HG02588 (cell line): Measurements from ENCODE around the gene MAN1B1.
A peak's percentile ranks its signal among the peaks of the same experiment; 100 is the strongest.
"Not testable (repeated sequence)": the region's sequence is repeated elsewhere in the genome, so short reads cannot be mapped to it uniquely, and the experiment has no call there.

Experiments
- ATAC-seq: cut with Tn5 transposase; IDR thresholded peaks from one replicate; pipeline ENCODE4 v1.9.1; 2021; ENCODE audit warnings: mild to moderate bottlenecking, moderate library complexity; ENCODE audit not compliant: unreplicated experiment

The MAN1B1 gene

DNA sequence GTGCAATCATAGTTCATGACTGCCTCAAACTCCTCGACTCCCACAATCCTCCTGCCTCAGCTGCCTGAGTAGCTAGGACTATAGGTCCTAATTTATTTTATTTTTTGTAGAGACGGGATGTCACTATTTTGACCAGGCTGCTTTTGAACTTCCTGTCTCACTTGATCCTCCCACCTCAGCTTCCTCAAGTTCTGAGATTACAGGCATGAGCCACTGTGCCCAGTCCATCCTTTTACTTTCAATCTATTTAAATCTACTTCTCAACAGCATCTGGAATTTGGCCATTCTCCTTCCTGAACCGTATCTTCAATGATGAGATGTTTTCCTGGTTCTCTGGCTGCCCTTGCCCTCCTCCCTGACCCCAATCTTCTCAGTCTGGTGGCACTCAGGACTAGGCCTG lies 40.0 kb downstream of the MAN1B1 start:
- no peak for ATAC-seq

DNA sequence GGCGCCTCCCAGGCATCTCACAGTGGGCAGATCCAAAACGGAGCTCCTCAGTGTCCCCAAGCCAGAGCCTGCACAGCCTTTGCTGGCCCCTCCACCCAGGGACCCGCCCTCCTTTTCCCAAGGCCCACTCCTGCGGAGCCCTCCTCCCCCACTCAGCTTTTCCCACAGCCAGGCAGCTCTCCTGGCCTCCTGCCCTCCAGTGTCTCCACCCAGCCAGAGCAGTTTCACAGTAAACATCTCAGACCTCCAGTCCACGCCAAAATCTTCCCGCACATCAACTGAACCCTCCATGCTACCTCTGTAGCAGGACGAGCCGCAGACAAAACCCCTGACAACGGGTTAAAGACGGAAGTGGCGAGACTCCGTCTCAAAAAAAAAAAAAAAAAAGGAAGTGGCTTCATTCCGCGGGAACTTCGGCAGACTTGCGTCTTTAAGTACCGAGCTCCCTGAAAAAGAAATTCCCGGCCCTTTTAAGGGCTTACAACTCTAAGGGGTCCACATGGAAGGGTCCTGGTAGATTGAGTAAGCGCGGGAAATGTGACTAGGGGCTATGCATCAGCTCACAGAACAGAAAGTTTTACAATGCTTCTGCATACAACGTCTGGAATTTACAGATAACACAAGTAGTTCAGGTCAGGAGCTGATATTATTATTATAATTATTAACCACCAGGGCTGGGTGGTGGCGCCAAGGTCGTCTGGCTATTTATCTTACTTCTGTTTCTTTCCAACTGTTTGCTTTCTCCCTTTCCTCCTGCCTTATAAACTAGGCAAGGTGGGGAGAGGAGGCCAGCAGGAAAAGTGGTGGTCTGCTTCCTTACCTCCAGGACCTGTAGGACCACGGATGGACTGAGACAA lies 40.7 kb downstream of the MAN1B1 start:
- no peak for ATAC-seq

DNA sequence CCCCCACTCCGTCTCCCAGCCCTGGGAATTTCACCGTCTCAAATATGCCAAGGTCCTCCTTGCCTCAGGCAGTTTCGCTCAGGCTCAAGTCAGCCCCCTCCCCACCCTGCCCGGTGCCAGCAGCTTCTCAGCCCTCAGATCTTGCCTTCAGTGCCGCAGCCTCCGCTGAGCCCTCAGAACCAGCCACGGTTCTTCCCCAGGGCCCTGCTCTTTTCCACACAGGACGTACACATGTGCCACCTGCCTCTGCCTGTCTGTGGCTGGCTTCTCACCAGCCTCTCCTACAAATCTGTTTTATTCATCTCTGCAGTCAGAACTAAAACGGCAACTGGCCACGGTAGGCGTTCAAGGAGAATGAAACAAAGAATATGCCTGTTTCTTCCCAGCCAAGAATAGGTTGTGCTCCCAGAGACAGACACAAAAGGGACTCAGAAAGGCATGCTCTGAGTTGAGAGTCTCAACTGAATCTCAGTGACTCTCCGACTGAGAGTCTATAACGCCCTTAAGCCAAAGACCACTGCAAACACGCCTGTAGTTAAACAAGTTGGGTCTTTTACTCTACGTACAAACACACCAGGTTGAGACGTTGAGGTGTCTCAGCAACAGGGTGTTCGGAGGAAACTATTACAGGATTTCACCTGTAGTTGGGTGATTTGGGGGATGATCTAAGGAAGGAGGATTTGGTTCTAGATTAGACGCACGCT lies 41.5 kb downstream of the MAN1B1 start:
- no peak for ATAC-seq

DNA sequence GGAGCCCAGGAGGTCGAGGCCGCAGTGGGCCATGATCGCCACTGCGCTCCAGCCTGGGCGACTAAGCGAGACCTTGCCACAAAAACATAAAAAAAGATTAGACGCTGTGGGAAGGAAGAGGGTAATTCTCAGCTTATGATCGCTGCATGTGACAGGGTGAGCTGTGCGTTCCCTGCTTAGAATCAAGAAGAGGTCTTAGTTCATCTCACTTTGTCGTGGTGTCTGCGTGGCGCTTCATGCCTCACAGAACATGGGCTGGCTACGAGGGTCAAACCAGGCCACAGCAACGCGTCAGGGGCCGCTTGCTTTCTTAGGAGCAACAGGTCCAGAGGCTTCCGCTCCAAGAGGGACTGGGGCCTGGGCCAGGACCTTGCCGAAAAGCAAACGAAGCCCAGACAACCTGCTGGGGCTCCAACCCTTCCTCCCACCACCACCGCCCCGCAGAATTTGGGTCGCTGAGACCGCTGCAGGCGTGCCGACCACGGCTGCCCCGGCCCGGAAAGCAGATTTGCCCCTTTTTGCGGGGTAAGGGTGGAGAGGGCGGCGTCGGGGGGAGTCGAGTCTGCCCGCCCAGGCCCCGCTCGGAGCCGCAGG lies 42.2 kb downstream of the MAN1B1 start:
- peak; percentile 2 for ATAC-seq

DNA sequence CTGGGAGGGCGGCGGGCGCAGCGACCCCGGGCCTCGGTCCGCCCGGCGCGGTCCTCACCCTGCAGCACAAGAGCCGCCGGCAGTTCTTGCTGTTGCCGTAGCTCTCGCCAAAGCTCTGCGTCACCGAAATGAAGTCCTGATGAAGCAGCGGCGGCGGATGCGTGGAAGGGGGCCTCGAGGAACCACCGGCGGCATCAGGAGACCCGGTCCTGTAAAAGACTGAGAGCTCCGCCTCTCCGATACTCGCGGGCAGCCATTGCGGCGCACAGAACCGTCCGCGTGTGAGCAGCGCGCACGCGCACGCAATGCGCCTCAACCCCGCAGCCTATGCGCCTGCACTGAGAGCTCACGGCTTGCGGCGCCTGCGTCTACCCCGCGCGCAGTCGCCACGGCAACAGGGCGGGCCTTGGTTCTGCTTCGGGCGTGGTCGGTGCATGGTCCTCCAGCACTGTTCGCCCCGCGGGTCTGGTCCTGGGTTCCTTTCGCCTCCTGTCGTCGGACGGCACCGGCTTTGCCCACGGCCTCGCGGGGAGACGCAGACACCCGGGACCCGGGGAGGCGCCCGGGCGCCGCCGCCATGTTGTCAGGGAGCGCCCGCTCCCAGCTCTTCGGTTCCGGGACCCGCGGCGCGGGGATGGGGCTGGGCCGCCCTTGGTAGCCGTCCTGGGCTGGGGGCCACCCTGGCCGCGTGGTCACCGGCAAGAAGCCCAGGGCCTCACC lies 42.8 kb downstream of the MAN1B1 start:
- ATAC-seq: peak; percentile 85

DNA sequence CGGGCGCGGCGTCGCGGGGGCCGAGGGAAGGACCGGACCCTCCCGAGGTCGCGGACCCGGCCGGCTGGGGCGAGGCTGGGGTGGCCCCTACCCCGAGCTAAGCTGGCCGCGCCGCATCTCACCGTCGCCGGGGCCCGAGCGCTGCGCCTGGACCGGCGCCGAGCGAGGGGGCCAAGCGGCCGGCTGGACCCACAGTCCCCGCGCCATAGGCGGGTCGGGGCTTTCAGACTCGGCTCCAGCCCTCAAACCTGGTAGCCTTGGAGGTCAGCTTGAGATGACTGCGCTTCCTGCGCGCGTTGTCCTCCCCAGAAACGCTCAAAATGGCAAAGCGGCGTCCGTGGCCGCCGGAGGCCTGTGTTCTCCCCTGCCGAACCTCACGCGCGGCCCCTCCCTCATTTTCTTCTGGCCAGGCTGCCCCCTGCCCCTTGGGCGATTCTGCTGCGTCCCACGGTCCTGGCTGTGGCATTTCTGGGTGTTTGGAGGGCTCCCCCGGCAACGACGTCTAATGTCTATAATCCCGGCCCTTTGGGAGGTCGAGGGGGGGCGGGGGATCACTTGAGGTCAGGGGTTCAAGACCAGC lies 43.5 kb downstream of the MAN1B1 start:
- no peak for ATAC-seq

DNA sequence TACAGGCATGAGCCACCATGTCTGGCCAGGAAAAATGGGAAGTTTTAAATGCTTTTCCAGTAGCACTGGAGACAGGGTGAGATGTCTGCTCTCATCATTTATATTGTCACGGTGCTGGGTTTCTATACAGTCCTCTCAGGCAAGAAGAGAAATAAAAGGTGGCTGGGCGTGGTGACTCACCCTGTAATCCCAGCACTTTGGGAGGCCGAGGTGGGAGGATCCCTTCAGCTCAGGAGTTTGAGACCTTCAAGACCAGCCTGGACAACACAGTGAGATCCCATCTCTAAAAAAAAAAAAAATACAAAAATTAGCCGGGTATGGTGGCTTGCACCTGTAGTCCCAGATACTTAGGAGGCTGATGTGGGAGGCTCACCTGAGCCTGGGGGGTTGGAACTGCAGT lies 47.4 kb downstream of the MAN1B1 start:
- no peak for ATAC-seq

DNA sequence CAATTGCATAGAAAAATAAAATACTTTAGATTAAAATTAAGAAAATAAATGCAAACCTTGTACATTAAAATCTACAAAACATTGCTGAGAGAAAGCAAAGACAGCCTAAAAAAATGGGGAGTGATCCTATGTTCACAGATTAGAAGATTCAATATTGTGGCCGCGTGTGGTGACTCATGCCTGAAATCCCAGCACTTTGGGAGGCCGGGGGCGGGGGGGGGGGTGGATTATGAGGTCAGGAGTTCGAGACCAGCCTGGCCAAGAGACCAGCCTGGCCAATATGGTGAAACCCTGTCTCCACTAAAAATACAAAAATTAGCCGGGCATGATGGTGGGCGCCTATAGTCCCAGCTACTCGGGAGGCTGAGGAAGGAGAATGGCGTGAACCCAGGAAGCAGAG lies 48.4 kb downstream of the MAN1B1 start:
- ATAC-seq: not testable (repeated sequence)

DNA sequence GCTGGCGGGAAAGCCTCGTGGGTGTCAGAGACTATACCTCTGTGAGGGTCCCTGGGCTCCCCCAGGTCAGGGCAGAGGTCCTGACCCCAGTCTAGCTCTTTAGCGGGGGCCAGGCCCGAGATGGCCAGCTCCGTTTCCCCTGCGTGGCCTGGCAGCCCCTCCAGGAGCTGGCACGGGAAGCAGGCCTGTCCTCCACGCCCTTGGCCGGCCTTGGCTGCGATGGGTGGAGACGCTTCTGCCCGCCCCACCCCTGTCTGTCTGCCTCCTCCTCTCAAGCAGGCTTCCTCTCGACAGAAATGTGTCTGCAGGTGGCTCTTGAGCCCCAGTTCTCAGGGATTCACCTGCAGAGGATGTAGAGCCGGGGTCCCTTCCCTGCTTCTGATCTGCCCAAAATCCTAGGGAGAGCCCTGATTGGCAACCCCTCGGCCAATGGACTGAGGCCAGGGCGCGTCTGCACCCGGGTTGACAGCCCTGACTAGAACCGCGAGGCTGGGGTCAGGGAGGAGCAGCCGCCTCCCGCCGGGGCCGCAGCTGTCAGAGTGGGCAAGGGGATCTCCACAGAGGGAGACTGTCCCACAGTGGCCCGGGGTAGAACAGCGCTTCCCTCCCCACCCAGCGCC lies 49.6 kb downstream of the MAN1B1 start:
- no peak for ATAC-seq

DNA sequence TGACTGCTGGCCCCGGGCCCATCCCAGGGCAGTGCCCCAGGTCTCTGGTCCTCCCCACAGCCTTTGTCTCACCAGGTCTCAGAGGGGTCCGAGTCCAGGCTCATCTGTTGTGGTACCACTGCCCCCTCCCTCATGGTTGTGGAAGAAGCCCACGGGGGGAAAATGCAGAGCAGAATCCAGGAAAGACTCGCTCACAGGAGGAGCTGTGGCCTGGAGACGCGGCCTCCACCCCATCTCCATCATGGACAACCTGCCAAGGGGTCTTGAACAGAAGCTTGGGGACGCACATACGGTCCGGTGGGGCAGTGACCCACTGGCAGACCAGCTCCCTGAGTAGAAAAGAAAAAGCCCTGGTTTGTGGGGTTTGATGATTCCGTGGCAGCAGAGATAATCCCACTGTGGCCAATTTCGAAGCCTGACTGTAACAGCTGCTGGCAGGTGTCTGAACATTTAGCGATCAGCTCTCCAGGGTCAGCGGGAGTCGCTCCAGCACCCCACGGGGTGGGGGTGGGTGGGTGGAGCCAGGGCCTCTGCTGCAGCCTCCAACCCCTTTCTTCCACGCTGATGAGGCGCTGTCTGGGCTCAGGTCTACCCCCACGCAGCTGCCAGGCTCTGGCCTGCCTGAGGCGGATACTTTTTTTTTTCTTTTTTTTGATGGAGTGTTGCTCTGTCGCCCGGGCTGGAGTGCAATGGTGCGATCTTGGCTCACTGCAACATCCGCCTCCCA lies 50.3 kb downstream of the MAN1B1 start:
- no peak for ATAC-seq

DNA sequence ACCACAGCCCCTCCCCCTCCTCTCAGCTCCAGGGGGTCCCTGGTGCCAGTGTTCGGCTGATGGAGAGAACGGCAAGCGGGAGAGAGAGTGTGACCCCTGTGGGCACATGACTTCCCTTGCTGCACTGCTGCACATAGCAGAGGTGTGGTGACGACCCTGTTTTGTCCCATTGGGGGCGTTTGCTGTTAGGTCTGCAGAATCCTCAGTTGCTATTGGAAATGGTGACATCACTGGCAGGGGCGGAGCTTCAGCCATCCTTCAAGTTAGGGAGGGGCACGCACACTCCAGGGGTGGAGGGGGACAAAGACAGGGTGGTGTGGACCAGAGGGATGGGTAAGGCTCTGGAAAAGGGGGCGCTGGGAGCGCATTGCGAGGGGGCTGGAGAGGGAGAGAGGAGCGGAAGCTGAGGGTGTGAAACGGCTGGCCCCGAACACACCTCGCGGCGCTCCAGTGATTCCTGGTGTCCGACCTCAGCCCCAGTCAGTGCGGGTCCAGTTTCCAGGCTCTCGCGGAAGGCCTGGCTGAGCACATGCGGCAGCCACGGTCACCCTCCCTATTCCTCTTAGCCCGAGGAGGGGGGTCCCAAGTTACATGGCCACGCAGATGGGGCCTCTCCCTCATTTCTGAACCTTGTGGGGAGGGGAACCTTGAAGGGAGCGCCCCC lies 51.4 kb downstream of the MAN1B1 start:
- ATAC-seq: no peak

DNA sequence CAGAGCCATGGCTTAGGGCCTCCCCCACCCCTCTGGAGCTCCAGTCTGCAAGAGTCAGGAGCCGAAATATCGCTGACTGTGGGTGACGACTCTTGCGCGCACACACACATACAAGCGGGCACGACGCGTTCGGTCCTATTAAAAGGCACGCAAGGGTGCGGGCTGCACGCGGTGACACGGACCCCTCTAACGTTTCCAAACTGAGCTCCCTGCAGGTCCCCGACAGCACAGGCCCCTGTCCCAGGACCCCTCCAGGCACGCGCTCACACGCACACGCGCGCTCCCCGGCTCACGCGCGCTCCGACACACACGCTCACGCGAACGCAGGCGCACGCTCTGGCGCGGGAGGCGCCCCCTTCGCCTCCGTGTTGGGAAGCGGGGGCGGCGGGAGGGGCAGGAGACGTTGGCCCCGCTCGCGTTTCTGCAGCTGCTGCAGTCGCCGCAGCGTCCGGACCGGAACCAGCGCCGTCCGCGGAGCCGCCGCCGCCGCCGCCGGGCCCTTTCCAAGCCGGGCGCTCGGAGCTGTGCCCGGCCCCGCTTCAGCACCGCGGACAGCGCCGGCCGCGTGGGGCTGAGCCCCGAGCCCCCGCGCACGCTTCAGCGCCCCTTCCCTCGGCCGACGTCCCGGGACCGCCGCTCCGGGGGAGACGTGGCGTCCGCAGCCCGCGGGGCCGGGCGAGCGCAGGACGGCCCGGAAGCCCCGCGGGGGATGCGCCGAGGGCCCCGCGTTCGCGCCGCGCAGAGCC lies 52.1 kb downstream of the MAN1B1 start, which contains the start of gene GRIN1:
Gene GRIN1 (plus strand): TSS at position 433 of the 746 bp plus-strand sequence. CDS start 333 bp downstream, outside the sequence.
- no peak for ATAC-seq

DNA sequence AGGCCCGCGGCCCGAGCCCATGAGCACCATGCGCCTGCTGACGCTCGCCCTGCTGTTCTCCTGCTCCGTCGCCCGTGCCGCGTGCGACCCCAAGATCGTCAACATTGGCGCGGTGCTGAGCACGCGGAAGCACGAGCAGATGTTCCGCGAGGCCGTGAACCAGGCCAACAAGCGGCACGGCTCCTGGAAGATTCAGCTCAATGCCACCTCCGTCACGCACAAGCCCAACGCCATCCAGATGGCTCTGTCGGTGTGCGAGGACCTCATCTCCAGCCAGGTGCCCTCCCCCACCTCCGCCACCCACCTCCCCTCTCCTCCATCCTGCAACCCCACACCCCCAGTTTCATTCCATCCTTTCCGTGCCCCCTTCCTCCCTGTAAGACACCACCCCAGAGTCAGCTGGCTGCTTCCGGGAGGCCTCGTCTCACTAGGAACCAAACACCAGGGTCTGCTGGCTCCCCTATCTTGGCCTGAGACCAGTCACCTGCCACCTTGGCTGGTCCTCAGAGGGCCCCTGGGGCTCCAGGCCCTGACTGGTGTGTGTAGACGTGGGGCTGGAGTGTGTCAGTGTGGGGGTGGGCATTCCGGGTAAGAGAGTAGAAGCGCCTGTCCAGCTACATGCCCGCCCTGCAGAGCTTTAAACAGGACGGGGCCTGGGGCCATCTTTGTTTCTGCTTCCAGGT lies 52.8 kb downstream of the MAN1B1 start:
- no peak for ATAC-seq

DNA sequence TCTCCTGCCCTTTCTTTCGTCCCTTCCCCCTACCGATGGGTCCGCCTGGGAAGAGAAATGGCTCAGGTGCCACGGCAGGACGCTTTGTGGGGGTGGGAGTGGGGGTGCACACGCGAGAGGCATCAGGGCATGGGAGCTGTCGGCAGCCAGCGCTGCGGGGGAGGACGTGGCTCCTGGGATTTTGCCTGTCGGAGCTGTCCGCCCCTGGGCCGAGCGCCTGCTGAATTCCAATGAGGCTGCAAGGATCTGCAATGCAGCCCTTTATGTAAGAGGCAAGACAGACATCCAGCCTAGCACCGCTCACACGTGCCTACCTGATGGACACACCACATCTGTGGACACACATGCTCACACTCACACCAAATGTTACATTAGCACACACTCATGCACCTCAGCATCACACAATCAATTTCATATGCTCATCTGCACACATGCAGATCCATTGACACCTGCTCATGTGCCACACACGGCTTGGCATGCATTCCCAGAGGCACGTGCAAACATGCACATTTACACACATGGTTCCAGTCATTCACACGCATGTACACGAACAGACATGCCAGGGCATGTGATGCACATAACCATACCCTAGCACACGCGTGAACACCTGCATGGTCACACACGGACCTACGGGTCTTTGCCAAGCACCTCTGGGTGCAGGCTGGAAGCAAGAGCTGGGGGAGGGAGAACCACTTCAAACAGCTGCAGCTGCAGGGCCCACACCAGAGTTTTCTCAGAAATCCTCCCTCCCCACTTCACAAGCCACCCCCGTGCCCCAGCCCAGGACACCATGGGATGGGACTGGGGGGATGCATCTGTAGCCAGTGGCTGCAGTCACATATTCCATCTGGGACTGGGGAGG lies 53.6 kb downstream of the MAN1B1 start:
- ATAC-seq: no peak

DNA sequence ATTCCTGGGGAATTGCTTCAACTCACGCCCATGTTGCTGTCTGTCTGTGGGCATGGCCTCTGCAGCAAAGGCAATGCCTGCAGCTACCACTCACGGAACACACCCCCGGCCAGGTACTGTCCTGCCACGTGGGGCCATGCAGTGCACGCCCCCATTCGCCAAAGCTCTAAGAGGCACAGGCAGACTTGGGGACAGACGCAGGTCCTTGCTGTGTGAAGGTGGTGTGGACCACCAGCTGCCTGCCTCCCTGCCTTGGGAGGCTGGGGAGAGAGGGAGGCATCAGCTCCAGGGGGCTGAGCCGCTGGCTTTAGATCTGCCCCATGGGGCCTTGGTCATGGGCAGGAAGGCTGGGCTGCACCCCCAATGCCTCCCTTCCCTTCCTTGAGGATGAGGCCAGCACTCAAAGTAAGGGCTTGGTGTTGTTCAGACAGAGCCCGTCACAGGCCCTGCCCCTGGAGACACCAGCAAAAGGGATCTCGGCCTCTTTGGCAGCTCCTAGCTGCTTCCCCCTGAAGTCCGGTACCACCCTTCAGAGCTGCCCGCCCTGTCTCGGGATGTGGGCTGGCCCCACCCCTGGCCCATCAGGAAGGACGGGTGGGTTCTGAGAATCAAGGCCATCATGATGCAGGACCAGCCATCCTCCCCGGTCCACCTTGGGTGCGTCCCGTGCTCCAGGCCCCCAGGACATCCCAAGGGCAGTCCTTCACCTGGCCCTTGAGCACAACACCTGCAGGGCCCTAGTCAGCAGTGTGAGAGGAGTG lies 54.4 kb downstream of the MAN1B1 start:
- ATAC-seq: no peak
